Karpas-422 (cell line): Measurements from ENCODE around the gene PICK1. TPM values are rescaled to one million over a fixed set of nuclear protein-coding genes. Genes with fewer than 3 reads are reported as not detected.
"Not testable (repeated sequence)": the region's sequence is repeated elsewhere in the genome, so short reads cannot be mapped to it uniquely, and the experiment has no call there.

Source experiments
- DNase-seq: peaks from one replicate; pipeline ENCODE4 v3.0.0-alpha.2; 2015
- H2AFZ ChIP-seq: fragments of 200-600 bp; sonication (generic); 2 replicates; pipeline ENCODE4 v1.6.1; 2014; ENCODE audit warnings: antibody characterized with exemption, low read length, mixed read lengths
- H3K27ac ChIP-seq: fragments of 200-600 bp; sonication (generic); 2 replicates; pipeline ENCODE4 v1.5.1; 2014; ENCODE audit warnings: mild to moderate bottlenecking, low read length, moderate library complexity
- H3K27me3 ChIP-seq: fragments of 200-600 bp; sonication (generic); 2 replicates; pipeline ENCODE4 v1.6.1; 2014; ENCODE audit warnings: low read length, mixed read lengths
- H3K36me3 ChIP-seq: fragments of 200-600 bp; sonication (generic); 2 replicates; pipeline ENCODE4 v1.6.1; 2014; ENCODE audit warnings: low read length, mixed read lengths; ENCODE audit not compliant: insufficient read depth
- H3K4me1 ChIP-seq: fragments of 200-600 bp; sonication (generic); 2 replicates; pipeline ENCODE4 v1.6.1; 2014; ENCODE audit warnings: mild to moderate bottlenecking, low read length, mixed read lengths
- H3K4me2 ChIP-seq: fragments of 200-600 bp; sonication (generic); 2 replicates; pipeline ENCODE4 v1.6.1; 2014; ENCODE audit warnings: low read length, low read depth, mild to moderate bottlenecking; ENCODE audit not compliant: poor library complexity, severe bottlenecking
- H3K4me3 ChIP-seq: fragments of 200-600 bp; sonication (generic); 2 replicates; pipeline ENCODE4 v1.5.1; 2014; ENCODE audit warnings: mild to moderate bottlenecking, antibody characterized with exemption, low read length, mixed read lengths
- H3K79me2 ChIP-seq: fragments of 200-600 bp; sonication (generic); 2 replicates; pipeline ENCODE4 v1.6.1; 2014; ENCODE audit warnings: mild to moderate bottlenecking, low read length, mixed read lengths
- H3K9ac ChIP-seq: fragments of 200-600 bp; sonication (generic); 2 replicates; pipeline ENCODE4 v1.6.0; 2014; ENCODE audit warnings: low read length
- H3K9me2 ChIP-seq: fragments of 200-600 bp; sonication (generic), shearing (Covaris generic); replicated peaks from 2 replicates; pipeline ENCODE4 v1.6.0; 2014; ENCODE audit warnings: mild to moderate bottlenecking, low read length, moderate library complexity; ENCODE audit not compliant: insufficient read depth
- H3K9me3 ChIP-seq: fragments of 300-700, 200-600 bp; sonication (generic); 2 replicates; pipeline ENCODE4 v1.6.1; 2014; ENCODE audit warnings: low read length, mixed read lengths
- H4K20me1 ChIP-seq: fragments of 200-600 bp; sonication (generic); 2 replicates; pipeline ENCODE4 v1.6.1; 2014; ENCODE audit warnings: mild to moderate bottlenecking, antibody characterized with exemption, low read length, low read depth; ENCODE audit not compliant: insufficient read depth
- total RNA-seq: library from RNA; depleted of rRNA; stranded (reverse); fragments of >200 nt; shearing (Covaris generic); gene quantifications from 2 replicates; pipeline ENCODE4 v1.2.3, GENCODE V29; 2014; ENCODE audit warnings: low replicate concordance

PICK1 gene
- total RNA-seq, 1 experiment from 2014 or later = 11.0 TPM

DNA sequence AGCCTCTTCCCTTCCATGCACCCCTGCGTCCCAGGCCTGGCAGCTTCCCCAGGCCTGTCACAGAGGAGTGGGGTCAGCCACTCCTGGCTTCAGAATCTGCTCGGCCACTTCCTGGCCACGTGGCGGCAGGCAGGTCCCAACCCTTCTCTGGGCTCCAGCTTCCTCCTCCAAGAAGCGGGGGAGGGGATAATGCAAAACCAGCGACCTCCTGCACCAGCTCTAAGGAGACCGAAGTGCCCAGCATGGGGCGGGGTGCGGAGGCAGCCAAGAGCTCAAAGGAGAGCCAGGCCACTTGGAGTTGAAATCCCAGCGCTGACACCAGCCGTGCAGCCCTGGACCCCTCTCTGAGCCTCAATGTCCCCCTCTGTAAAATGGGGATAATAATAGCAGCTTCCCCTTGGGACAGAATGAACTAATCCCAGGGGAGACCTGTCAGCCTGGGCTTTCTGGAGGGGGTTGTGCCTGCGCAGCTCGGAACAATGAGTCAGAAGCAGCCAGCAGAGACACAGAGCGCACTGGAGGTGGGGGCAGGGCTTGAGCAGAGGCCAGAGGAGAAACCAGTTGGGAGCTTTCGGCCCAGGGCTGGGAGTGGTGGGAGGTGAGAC is 22.8 kb upstream of the PICK1 start:
- Histone ChIP-seq H3K36me3 (no peaks in the 10 kb centered on the region), H3K9ac (peak overlapping the region; percentile 68), H3K27ac (peak overlapping the region; percentile 79), H3K9me3 (no peaks in the 10 kb centered on the region), H3K4me1 (peaks cover 37% of the 10 kb centered on the region), H3K27me3 (no peaks in the 10 kb centered on the region), H3K9me2 (no peaks in the 10 kb centered on the region), H3K4me2 (peak overlapping the region; percentile 67), H3K4me3 (peak overlapping the region; percentile 38; the same call in 1 of the 2 replicates), H3K79me2 (no peaks in the 10 kb centered on the region), H2AFZ (peak overlapping the region; percentile 17; the same call in 1 of the 2 replicates), H4K20me1 (no peaks in the 10 kb centered on the region)
- DNase-seq = peak; percentile 95

DNA sequence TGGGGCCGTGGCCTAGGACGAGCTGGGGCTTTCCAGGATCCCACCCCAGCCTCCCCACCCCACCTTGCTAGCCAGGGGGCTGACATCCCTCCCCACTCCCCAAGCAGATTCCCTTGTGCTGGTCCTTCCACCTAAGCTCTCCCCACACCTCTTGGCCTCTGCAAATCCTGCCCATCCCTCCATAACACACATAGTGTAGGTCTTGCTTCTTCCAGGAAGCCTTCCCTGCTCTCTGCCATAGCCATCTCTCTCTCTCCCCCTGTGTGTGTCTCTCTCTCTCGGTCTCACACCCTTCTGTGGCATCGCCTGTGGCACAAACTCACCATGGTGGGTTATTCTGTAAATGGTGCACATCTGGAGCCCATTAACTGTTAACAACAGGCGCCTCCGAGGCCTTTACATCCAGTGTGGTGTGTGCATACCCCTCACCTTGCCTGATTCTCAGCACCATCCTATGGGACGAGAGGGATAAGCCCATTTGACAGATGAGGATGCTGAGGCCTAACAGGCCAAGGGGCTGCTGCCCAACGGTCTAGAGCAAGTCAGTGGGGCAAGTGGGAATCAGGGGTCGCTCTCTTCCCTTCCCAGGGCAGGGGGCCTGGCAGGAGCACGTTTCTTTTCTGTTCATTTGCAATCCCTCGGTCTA is 22.2 kb upstream of the PICK1 start:
- Histone ChIP-seq H3K27me3 (no peaks in the 10 kb centered on the region), H3K9me3 (no peaks in the 10 kb centered on the region), H3K4me1 (peaks cover 37% of the 10 kb centered on the region), H3K9ac (peak overlapping the region; percentile 68), H3K27ac (peak overlapping the region; percentile 79), H3K9me2 (no peaks in the 10 kb centered on the region), H4K20me1 (no peaks in the 10 kb centered on the region), H3K79me2 (no peaks in the 10 kb centered on the region), H3K36me3 (no peaks in the 10 kb centered on the region), H3K4me3 (peak overlapping the region; percentile 38; the same call in 1 of the 2 replicates), H3K4me2 (peak overlapping the region; percentile 67), H2AFZ (no peak overlapping the region; the same call in 1 of the 2 replicates)
- DNase-seq = no peak

DNA sequence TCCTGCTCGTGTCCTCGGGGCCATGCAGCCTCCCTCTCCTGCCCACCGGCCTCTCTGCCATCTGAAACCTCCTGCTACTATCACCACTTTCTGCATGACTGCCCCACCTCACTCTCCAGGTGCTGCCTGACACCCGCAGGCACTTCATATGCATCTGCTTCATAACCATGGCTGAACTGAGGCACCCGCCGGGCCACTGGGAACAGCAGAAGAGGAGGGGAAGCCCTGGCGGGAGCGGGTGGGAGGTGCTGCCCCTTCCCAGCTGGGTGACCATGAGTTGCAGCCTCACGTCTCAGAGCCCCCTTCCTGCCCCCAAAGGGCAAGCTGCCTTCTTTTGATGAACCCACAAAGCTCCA is 21.7 kb upstream of the PICK1 start:
- Histone ChIP-seq H3K9ac (peak overlapping the region; percentile 68), H3K36me3 (no peaks in the 10 kb centered on the region), H3K9me2 (no peaks in the 10 kb centered on the region), H4K20me1 (no peaks in the 10 kb centered on the region), H3K4me1 (peaks cover 37% of the 10 kb centered on the region), H3K79me2 (no peaks in the 10 kb centered on the region), H3K27me3 (no peaks in the 10 kb centered on the region), H3K9me3 (no peaks in the 10 kb centered on the region), H2AFZ (no peak overlapping the region; the same call in 1 of the 2 replicates), H3K4me2 (peak overlapping the region; percentile 67), H3K4me3 (peak overlapping the region; percentile 38; the same call in 1 of the 2 replicates), H3K27ac (peak overlapping the region; percentile 79)
- DNase-seq = peak; percentile 72

DNA sequence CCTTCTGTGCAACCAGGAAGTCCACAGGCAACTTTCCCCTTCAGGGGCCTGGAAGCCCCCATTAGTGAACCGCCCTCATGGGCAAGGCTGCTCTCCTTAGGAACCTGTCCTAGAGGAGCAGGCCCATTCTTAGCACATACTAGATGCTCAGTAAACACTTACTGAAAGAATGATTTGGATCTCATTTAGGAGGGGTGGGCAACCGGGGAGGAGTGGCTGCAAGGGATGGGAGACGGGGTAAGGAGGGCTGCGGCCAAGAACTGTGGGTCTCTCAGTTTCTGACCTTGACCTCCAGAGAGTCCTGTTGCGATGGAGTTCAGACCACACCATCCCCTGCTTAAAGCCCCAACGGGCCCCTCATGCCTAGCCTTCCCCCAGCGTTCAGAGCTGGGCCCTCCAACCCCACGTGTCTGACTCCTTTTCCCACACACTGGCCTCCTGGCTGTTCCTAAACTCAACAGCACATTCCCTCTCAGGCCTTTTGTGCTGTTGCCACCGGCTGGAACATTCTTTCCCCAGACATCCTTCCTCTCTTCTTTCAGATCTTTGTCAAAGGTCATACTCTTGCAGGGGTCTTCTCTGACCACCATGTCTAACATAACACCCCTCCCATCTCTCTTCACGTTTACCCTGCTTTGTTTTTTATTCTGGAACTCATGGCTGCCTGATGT is 20.7 kb upstream of the PICK1 start:
- H3K4me3 ChIP-seq = no peak overlapping the region

DNA sequence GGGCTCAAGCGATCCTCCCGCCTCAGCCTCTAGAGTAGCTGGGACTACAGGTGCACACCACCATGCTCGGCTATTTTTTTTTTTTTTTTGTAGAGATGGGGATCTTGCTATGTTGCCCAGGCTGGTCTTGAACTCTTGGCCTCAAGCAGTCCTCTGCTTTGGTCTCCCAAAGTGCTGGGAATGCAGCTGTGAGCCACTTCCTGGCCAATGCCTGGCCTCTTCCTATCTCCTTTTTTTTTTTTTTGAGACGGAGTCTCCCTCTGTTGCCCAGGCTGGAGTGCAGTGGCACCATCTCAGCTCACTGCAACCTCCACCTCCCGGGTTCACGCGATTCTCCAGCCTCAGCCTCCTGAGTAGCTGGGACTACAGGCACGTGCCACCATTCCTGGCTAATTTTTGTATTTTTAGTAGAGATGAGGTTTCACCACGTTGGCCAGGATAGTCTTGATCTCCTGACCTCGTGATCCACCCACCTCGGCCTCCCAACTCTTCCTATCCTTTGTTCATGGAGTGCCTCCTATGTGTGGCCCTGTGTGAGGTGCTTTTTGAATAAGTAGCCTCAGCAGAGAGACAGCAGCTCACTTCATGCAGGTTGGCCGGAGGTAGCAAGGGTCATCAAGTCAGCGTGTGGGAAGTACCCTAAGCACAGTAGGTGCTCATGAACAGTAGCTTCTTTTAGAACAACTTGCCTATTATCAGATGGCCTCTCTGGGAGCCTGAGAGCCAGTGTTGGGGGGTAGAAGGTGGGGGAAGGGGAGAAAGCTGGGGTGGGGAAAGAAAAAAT is 19.6 kb upstream of the PICK1 start:
- not testable (repeated sequence) for H3K27ac ChIP-seq, H3K9ac ChIP-seq, DNase-seq, H2AFZ ChIP-seq, H3K79me2 ChIP-seq, H3K9me3 ChIP-seq, H4K20me1 ChIP-seq, H3K9me2 ChIP-seq, H3K27me3 ChIP-seq, H3K4me2 ChIP-seq, H3K36me3 ChIP-seq, H3K4me3 ChIP-seq
- H3K4me1 ChIP-seq = peaks cover 46% of the 10 kb centered on the region

More for the DNA sequence above, 20.7 kb upstream of the PICK1 start:
- Histone ChIP-seq H3K9me3 (no peaks in the 10 kb centered on the region), H3K4me2 (no peak overlapping the region), H2AFZ (no peak overlapping the region), H3K27ac (no peak overlapping the region), H4K20me1 (no peaks in the 10 kb centered on the region), H3K9me2 (no peaks in the 10 kb centered on the region), H3K27me3 (no peaks in the 10 kb centered on the region), H3K36me3 (no peaks in the 10 kb centered on the region), H3K79me2 (no peaks in the 10 kb centered on the region), H3K9ac (no peak overlapping the region), H3K4me1 (peaks cover 37% of the 10 kb centered on the region)
- DNase-seq = no peak

DNA sequence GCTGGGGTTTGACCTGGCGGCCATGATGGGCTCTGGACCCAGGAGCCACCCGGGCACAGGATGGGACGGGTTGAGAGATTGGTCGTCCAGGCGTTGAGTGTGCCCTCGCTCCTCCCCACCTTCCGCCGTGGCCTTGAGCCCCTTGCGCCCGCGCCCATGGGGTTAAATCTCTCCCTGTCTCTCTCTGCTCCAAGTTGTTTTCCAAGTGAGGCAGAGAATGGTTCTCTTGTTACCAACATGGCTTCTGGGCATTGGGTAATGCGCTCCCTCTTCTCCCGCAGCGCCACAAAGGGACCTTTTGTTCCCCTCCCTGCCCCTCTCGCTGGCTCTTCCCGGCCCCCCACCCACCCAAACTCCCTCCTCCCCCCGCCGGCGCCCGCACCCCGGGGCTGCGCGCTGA is 18.8 kb upstream of the PICK1 start:
- DNase-seq = no peak
- H3K79me2 ChIP-seq = no peaks in the 10 kb centered on the region
- H3K4me3 ChIP-seq = no peak overlapping the region
- no peak overlapping the region for H3K27ac ChIP-seq
- H3K4me1 ChIP-seq = peaks cover 48% of the 10 kb centered on the region
- no peak overlapping the region for H3K4me2 ChIP-seq
- H3K9ac ChIP-seq = no peak overlapping the region
- H3K9me2 ChIP-seq = no peaks in the 10 kb centered on the region
- no peak overlapping the region for H2AFZ ChIP-seq
- no peaks in the 10 kb centered on the region for H3K36me3 ChIP-seq
- H4K20me1 ChIP-seq = no peaks in the 10 kb centered on the region
- no peaks in the 10 kb centered on the region for H3K9me3 ChIP-seq
- no peaks in the 10 kb centered on the region for H3K27me3 ChIP-seq

DNA sequence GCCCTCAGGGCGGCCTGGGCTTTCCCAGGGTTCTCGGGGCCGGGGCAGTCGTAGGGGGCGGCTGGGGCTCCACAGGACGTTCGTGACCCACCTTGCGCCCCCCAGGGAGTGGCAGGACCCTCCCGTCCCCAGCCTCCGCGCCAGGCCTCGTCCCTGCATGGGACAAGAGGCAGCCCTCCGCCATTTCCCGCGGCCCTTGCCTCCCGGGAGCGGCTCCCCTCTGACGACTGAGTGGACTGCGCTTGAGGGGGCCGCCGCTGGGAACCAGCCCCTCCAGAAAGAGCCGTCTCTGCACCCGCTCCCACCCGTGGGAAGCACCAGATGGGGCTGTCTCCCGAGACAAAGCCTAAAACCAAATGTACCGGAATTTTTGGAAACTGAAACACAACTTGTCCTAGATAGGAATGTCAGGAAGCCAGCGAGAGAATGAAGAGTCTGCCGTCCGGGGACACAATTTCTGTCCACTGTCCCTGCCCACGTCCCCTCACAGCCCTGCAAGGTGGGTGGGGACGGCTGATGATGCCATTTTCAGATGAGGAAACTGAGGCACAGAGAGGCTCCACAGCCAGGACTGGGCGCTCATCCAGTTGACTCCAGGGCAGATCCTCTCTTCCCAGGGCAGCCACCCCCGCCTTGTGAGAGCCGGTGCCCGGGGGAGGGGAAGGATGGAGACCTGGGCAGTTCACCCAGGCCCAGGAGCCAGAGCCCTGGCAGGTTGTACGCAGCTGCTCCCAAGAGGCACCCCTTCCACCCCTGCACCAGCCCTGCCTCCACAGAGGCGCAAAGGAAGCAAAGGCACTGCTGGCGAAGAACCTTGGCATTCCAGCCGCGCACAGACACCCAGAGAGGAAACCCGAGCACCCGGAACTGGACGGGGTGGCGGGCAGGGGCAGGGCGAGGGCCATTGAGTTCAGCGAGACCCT is 18.1 kb upstream of the PICK1 start:
- Histone ChIP-seq H3K4me2 (no peak overlapping the region), H3K79me2 (no peaks in the 10 kb centered on the region), H3K27ac (no peak overlapping the region), H3K27me3 (no peaks in the 10 kb centered on the region), H3K36me3 (no peaks in the 10 kb centered on the region), H3K9me2 (no peaks in the 10 kb centered on the region), H3K9ac (no peak overlapping the region), H4K20me1 (no peaks in the 10 kb centered on the region), H2AFZ (no peak overlapping the region), H3K9me3 (no peaks in the 10 kb centered on the region), H3K4me1 (peaks cover 47% of the 10 kb centered on the region), H3K4me3 (no peak overlapping the region)
- no peak for DNase-seq
